Measurements from ENCODE around the gene FKBP5.
"Not testable (repeated sequence)": the region's sequence is repeated elsewhere in the genome, so short reads cannot be mapped to it uniquely, and the experiment has no call there.

The FKBP5 gene

DNA sequence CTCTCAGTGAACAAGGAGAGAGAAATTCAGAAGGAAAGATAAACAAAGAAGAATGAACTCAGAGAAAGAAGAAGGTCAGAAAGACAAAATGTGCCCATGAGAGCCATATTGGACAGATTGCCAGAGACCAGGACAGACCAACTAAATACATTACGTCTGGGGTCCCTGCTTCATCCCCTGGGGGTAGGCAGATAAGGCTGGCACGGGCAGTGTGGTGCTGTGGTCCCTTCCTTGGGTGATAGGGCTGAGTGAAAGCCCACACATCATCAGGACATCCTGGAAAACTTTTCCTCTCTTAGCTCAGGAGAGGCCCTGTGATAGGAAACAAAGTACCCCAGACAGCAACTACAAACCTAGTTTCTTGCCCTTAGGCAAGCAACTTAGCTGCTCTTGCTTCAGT is 34.9 kb upstream of the FKBP5 start:
- DNase-seq, result no peak

DNA sequence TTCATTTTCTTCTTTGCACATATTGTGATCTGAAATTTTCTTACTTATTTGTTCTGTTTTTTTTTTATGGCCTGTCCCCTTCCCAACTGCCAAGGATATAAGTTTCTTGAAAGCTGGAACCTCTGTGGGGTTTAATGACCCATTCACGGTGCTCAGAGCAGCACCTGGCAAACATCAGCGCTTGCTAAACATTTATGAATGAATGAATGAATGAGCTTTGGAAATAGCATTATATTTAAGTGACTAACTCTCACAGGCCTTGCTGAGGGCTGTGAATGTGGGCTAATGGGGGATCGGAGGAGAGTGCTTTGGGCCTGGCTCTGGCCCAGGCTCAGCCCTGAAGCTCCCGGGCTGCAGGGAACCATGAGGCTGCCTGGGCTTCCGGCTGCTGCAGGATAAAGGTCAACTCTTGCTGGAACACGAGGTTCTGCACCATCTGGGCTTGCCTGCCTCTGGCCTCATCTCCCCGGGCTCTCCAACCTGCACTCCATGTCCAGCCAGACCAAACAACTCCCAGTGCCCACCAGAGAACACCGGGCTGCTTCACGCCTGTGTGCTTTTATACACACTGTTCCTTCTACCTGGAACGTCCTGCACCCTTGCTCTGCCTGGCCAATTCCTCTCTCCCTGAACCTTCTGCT is 33.5 kb upstream of the FKBP5 start:
- DNase-seq, result no peak

DNA sequence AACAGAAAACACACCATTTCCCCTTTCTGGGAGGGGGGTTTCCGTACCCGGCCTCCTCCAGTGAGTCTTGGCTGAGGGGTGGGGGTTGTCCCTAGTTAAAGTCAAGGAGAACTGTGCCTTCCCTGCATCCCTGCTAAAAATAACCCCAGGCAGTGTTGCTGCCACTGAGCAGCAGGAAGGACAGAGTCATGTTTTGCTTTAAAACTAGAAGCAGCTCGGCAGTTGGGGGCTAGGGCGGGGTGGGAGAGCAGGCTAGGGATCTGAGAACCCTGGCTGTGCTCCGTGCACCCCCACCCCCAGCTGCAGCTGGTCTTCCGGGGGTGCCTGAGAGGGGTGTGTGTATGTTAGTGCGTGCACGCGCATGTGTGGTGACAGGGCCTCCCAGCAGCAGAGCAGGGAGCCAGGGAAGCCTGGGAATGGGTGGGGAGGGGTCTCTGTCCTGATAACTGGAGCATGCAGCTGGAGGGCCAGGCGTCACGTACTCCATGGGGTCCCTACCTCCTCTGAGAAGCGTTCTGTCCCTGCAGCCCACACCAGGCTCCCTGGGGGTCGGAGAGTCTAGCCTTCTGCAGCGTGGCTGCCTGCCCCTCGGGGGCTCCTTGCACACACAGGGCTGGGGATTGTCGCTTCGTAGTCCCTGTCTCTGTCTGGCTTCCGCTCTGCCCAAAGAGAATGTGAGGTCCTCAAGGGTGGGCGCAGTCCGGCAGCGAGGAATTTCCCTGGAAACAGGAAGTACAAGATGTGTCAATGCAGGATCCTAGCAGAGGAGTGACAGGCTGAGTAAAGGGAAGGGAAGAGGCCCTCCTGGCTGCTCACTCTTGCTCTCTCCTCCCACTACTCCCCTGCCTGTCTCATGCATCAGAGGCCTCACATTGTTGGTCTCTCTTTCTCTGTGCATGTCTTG is 31.4 kb upstream of the FKBP5 start:
- no peak for DNase-seq

DNA sequence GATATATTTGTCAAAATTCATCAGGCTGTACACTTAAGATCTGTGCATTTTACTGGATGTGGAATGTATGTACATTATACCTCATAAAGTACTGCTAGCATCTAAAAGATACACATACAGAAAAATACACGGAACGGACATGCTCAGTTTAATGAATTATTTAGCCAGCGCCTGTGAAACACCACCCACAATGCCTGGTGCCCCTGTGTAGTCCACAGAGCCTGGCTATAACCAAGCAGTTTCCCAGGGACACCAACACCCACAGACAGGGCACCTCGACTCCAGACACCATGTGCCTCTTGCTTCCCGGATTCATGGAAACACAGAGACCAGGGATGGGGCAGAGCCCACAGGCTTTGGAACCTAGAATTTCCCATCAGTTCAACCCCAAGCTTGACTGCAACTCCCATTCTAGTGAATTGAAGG is 30.7 kb upstream of the FKBP5 start:
- DNase-seq, result no peak

DNA sequence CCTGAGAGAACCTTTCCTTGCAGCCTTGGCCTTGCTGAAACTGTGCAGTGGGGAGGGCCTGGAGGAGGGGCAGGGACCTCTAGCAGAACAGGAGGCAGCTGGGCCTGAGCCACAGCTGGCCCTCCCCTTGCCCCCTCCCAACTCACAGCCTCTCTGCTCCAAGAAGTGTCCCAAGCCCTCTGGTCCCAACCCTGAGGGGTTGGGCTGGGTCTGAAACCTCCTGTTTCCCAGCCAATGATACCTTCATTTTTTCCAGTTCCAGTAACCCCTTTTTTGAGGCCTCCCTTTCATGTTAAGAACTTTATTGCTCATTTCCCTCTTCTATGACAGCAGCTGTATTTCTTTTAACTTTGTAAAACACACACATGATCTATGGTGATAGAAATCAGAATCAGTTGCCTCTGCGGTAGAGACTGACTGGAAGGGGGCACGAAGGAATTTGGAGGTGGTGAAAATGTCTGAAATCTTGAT is 30.2 kb upstream of the FKBP5 start:
- DNase-seq, result no peak

DNA sequence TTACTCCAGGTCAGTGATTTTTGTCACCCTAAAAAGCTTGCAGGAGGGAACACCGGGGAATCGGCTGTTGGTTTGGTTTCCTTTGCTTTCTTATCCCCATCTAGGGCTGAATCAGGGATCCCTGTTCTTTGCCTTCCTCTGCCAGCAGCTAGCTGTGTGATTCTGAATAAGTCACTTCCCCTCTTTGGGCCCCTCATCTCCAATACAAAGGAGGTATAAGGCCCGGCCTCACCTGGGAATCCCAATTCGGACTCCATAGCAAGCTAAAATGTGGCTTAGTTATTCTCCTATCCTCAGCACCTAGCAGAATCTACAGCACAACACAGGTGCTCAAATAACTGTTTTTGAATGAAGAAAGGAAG is 29.6 kb upstream of the FKBP5 start:
- DNase-seq, result no peak

DNA sequence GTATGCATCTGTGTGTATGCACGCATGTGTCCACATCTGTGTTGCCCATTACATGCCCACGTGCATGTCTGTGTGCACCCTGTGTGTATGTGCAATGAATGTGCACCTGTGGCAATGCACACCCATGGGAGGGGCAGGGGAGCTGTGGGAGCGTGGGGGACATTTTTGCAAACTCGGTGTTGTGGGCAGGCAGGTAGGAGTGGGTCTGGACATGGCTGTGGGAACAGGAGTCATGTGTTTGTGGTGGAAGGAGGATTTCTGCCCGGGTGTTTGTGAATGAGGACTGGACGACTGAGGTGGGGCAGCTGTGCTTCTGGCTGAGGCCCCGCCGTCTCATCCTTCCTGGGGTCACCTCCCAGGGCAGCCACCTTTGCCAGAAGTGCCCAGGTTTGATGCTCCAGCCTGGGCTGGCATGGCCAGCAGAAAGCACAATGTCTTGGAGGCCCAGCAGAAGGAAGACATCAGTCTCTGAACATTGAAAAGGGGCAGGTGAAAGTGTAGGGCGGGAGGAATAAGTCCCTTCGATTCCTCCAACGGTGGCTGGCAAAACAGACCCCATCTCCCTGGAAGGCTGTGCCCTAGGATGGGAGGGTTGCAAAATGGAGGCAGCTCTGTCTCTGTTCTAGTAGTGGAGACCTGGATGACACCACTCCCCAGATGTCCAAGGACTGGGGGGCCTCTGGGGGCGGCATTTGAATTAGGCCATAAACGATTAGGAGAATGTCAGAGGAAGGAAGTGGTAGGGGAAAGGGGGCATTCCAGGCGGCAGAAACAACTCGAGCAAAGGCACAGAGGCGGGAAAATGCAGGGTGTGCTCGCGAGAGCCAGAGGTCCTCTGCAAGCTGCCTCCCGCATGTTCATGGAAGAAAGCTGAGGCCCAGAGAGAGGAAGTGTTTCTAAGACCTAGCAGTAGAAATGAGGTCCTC is 29.0 kb upstream of the FKBP5 start:
- DNase-seq, result no peak

DNA sequence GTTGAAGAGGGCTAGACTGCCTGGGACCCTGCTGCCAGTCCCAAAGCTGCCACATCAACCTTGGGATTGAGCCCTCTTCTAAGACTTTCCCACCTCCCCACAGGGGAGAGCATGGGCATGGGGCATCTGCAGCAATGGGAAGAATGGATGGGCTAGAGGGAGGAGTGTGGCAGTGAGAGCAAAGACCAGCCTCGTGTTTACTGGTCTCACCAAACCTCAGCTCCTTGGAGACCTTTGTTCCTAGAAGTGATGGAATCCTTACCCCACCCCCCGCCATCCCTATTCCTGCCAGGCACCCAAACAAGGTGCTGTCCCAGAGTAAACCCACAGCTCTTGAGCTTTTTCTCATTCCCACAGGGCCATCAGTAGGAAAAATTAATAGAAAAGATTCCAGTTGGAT is 28.1 kb upstream of the FKBP5 start:
- DNase-seq, result no peak

DNA sequence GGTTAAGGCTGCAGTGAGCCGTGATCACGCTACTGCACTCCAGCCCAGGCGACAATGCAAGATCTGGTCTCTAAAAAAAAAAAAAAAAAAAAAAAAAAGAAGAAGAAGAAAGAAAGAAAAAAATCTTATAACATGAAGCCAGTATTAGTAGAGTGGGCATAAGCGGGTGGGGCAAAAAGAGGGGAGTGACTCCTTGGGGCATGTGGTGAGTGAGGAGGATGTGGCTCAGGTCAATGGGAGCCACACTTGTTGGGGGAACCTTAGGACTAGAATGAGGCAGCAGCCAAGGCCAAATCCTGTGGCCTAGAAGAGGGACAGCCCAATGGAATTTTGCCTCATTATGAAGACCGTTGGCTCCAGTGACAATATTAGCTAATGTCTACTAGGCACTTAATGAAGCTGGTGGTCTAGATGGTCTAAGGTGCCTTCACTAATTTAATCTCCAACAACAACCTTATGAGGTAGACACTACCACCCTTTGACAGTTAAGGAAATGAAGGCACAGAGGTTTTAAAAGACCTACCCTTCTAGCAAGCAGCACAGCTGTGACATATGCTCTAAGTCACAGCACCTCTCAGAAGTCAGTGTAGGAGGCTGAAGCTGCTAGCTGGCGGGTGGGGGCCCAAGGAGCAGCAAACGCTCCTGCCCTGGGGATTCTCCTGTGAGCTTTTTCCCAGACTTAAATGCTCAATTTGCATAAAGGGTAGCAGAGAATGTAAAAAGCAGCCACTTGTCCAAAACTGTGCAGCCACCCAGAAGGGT is 24.5 kb upstream of the FKBP5 start:
- no peak for DNase-seq

DNA sequence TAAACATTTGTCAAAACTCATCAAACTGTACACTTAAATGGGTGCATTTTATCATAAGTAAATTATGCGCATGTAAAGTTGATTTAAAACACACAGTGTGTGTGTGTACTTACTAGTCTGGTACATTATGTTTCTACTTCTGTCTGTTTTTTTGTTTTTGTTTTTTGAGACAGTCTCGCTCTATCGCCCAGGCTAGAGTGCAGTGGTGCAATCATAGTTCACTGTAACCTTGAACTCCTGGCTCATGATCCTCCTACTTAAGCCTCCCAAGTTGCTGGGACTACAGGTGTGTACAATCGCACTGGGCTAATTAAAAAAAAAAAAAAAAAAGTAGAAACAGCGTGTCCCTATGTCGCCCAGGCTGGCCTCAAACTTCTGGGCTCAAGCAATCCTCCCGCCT is 23.0 kb upstream of the FKBP5 start:
- no peak for DNase-seq

DNA sequence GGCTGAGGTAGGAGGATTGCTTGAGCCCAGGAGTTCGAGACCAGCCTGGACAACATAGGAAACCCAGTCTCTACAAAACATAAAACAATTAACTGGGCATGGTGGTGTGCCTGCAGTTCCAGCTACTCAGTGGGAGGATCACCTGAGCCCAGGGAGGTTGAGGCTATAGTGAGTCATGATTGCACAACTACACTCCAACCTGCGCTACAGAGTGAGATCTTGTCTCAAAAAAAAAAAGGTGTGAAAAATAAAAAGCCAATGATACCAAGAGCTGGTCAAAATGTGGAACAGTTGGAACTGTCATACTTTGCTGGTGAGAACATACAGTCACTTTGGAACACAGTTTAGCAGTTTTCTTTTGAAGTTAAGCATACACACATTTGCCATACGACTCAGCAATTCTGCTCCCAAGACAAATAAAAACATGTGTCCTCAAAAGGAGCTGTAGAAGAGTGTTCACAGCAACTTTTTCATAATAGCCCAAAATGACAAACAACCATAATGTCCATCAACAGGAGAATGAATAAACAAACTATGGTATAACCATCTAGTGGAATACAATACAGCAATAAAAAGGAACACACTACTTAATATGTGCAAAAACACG is 21.6 kb upstream of the FKBP5 start:
- no peak for DNase-seq

DNA sequence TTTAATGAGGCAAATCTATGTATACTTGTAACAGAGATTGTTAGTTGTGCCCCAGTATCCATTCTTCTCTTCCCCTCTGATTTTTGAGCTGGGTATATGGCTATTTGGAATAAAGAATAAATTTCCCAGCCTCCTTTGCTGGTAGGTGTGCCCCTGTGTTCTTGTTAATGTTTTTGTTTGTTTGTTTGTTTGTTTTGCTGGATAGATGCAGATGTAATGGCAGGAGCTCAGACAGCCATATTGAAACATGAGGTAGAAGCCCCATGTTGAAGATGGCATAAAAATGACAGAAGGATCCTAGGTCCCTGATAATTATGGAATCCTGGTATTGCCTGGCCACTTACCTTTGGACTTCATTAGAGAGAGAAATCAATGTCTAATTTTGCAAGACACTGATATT is 19.9 kb upstream of the FKBP5 start:
- no peak for DNase-seq

DNA sequence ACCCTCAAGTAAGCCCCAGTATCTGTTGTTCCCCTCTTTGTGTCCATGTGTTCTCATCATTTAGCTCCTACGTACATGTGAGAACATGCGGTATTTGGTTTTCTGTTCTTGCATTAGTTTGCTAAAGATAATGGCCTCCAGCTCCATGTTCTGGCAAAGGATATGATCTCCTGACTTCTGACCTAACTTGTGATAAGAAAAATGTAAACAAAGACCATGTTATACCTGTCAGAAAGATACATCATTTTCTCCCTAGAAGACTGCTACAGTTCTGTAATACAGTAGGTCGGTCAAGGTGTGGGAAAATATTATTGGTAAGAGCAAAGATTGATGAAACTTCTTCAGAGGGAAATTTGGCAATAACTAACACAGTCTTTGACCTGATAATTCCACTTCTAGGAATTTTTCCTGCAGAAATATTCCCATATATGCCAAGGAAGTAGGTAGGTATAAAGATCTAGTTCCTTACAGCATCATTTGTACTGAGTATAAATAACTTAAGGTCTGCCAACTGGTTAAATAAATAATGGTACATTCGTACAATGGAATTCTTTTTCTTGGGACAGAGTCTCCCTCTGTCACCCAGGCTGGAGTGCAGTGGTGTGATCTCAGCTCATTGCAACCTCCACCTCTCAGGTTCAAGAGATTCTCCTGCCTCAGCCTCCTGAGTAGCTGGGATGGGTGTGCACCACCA is 19.1 kb upstream of the FKBP5 start:
- DNase-seq, result no peak

DNA sequence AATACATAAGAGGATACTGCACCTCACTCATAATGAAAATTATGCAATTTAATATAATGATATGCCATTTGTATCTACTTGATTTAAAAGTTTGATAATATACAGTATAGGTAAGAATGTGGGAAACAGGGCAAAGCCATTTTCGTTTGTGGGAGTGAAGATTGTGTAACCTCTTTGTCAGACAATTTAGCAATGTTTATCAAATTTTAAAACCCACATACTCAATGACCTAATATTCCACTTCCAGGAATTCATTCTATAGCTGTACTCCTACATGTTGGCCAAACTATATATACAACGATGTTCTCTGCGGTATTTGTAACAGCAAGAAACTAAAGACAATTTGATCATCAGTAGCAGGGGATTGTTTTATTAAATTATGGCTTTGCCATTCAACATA is 17.8 kb upstream of the FKBP5 start:
- no peak for DNase-seq

DNA sequence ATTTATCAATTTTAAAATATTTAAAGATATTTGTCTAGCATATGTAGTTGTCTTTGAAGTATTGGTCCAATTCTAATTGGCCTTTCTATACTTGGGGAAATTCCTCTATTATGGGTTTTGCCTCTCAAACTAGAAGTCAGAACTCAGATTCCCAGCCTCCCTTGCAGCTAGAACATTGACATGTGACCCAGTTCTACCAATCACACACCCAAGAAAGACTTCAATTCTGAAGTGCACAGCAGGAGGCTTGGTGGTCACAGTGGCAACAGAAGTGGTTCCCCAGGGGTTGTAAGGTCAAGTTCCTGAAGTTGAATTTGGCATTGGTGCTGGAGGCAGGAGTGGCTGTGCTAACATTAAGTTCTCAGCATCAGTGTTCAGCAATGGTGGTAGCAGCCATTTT is 14.8 kb upstream of the FKBP5 start:
- DNase-seq, result no peak

DNA sequence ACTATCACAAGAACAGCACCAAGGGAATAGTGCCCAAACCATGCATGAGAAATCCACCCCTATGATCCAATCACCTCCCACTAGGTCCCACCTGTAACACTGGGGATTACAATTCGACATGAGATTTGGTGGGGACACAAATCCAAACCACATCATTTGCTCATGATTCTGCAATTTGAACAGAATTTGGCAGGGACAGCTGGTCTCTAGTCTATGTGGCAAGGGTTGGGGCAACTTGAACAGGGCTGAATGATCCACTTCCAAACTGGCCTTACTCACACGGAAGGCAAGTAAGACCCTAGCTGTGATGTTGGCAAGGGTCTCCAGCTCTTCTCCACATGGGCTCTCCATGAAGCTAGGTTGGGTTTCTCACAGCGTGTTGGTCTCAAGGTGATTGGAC is 10.1 kb upstream of the FKBP5 start:
- no peak for DNase-seq

DNA sequence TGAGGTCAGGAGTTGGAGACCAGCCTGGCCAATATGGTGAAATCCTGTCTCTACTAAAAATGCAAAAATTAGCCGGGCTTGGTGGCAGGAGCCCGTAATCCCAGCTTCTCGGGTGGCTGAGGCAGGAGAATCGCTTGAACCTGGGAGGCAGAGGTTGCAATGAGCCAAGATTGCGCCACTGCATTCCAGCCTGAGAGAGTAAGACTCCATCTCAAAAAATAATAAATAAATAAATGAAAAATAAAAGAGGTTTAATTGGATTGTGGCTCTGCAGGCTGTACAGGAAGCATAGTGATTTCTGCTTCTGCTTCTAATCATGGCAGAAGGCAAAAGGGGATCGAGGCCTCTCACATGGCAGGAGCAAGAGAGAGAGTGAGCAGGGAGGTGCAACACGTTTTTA is 9.7 kb upstream of the FKBP5 start:
- DNase-seq, result not testable (repeated sequence)

DNA sequence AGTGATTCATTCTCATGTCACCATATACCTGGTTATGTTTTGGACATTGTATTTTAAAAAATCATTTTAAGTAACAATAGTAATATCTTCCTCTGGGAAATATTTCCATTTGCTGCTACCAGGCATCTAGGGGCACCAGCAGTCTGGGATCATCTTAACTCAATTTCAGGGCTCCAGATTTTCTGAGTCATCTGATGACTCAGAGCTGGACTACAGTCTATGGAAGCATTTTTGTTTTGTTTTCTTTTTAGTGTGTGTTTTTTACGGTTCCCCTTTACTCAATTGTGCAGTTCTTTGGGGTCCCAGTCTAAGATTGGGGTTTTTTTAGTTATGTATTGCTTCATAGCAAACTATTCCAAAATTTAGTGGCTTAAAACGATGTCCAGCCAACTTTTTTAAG is 5.7 kb upstream of the FKBP5 start:
- no peak for DNase-seq

DNA sequence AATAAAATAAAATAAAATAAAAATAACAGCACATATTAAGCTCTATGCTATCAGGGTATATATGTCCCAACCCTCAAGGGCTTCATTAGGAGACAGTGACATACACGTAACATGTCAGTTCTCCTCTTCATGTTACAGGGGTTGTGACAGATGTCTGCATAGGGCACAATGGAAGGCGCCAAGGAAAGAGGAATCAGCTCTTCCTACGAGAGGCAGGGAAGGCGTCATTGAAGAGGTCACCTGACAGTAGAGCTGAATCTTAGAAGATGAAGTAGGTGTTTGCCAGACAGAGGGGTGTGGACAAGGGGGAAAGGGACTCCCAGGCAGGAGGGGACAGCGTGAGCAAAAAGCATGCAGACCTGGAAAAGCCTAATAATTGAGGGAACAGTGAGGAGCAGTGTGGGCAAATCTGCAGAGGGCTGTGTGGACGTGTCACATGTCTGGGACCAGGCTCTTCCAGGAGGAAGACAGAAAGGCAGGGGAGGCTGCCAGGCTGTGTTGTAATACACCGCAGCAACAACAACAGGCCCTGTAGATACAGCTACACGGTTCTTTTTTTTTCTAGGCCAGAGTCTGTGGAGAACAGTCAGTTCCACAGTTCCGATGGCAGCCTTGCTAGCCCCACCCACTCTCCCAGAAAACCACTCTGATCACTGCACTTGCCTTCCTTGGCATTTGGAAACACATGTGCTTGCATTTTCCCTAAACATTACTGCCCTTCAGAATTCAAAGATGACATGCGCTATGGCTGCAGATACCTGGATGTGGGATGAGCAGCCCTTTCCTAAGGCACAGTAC is 2.5 kb upstream of the FKBP5 start:
- no peak for DNase-seq

DNA sequence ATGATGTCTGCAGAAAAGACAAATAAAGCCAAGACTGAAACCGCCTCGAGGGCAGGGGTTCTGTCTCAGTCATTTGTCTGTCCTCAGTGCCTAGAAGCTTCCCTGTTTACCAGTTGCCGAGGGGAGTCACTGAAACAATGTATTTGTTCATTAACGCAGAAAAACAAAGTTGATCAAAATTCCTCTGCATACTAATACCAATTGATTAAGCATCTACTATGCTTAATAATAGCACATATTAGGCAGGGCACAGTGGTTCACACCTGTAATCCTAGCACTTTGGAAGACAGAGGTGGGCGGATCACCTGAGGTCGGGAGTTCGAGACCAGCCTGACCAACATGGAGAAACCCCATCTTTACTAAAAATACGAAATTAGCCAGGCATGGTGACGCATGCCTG is 1.8 kb upstream of the FKBP5 start:
- DNase-seq, result no peak

DNA sequence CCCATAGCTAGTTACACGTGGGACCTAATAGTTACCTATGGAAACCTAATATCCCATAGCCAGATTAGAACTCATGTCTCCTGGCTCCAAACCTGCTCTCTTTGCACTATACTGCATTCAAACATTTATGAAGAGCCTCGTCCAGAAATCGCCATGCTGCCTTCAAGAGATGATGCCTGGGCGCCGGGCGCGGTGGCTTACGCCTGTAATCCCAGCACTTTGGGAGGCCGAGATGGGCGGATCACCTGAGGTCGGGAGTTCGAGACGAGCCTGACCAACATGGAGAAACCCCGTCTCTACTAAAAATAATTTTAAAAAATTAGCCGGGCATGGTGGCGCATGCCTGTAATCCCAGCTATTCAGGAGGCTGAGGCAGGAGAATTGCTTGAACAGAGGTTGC is 1.3 kb upstream of the FKBP5 start:
- DNase-seq, result not testable (repeated sequence)
